Activated naive CD4-positive, alpha-beta T cell (primary cell): ENCODE data around the gene KRT13.

ENCODE experiments used
- DNase-seq, 4 experiments: peaks; one replicate each; lab custom pipeline; 2025; lab: John Stamatoyannopoulos, UW

The KRT13 gene

DNA sequence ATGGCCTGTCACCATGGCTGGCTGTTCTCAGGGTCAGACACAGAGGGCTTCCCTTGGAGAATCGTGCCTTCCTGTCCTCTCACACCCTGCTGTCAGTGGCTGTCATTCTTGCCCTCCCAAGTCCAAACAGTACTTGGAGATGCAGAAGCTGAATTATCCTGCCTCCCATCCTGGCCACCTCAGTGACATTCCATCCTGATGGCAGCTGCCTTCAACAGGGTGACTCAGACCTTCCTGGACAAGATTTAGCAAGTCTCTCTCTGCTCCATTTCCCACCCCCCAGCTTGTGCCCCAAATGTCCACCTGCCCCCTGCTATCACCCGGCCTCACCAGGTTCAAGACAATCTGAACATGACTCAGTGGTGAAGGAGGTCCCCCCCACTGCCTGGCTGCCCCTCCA lies 10.9 kb downstream of the KRT13 start:
- no peak for DNase-seq

DNA sequence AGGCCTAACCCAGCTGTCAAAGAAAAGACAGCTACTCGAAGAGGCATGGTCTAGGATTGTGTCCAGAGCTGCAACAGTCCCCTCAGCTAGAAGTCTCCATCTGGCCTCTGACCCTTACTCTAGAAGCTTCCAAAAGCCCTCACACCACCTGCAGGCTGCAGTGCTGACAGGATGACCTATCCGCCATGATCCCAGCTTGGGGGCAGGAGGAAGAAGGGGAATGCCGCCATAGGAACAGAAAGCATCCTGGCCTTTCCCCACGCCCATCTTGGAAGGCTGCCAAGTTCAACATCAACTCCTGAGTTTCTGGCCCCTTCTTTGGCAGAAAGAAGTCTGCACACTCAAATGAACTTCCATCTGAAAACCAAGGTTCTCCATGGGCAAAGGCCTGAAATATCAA lies 12.6 kb downstream of the KRT13 start:
- no peak for DNase-seq

DNA sequence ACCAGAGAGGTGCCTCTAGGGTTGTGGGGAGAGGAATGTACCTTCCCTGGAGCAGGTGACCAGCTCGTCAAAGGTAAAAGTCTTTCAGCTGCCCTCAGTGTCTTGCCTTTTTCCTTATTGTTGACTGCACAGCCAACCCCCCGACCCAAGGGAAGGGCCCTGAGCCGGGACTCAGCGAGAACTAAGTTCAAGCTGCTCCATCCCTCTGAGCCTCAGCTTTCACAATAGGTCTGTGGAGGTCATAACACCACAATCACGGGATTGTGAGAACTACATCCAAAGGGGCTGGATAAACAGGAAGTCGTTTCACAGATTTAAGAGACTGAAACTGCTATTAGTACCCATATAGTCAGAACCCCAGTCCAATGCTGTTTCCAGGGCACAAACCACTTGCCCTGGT lies 13.1 kb downstream of the KRT13 start:
- DNase-seq = no peak

- DNase-seq = no peak
Measured at GRCh38 chr17:41491476-41491875, 13.9 kb downstream of the KRT13 start.

GRCh38 chr17:41490000-41490990 lies 15.1 kb downstream of the KRT13 start:
- no peak for DNase-seq

DNA sequence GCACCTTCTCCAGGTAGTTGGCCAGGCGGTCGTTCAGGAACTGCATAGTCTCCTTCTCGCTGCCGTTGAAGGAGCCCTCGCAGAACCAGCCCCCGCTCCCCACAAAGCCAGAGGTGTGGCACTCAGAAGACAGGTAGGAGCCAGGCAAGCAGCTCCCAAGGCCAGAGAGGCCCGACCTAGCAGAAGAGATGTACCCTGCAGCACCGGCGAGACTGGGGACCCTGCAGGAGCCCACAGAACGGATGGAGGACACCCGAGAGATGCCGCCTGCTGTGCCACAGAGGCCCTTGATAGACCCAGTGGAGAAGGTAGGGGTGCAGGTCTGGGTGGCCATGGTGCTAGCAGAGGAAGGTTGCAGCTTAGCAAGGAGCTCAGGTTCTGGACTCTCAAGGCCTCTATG lies 15.9 kb downstream of the KRT13 start, which contains the start of gene KRT36:
TSS of gene KRT36 (minus strand) at position 380 of the 400 bp plus-strand sequence. CDS start at position 334, 46 bp downstream.
- no peak for DNase-seq

DNA sequence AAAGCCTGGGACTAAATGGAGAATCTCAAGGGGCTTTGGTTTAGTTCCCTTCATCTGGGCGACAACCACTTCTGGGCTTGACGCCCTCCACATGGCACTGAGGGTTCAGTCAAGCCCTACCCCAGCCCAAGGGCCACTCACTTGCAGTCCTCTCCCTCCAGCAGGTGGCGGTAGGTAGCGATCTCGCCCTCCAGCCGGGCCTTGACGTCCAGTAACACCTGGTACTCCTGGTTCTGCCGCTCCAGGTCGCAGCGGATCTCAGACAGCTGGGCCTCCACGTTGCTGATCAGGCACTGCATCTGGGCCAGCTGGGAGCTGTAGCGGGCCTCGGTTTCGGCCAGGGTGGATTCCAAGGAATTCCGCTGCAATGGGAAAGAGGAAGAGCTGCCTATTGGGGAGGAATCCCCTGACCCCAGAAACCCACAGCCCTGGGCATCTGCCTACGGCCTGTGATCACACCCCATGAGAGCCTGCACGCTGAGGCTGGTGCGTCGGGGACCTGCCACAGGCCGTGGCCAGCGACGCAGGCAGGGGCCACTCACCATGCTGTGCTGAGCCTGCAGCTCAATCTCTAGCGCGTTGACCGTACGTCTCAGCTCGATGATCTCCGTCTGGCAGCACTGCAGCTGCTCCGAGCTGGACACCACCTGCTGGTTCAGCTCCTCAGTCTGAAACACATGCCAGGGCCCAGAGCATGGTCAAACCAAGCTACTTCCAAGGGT lies 18.4 kb downstream of the KRT13 start:
- DNase-seq = peak in 1 of 4 experiments; percentile 14

- DNase-seq = no peak
Measured at GRCh38 chr17:41486316-41486715, 19.1 kb downstream of the KRT13 start.

- no peak for DNase-seq
Measured at GRCh38 chr17:41484920-41485904, 20.2 kb downstream of the KRT13 start.

GRCh38 chr17:41483991-41484826 lies 21.2 kb downstream of the KRT13 start:
- no peak for DNase-seq

GRCh38 chr17:41483531-41483930 lies 21.9 kb downstream of the KRT13 start:
- no peak for DNase-seq

DNA sequence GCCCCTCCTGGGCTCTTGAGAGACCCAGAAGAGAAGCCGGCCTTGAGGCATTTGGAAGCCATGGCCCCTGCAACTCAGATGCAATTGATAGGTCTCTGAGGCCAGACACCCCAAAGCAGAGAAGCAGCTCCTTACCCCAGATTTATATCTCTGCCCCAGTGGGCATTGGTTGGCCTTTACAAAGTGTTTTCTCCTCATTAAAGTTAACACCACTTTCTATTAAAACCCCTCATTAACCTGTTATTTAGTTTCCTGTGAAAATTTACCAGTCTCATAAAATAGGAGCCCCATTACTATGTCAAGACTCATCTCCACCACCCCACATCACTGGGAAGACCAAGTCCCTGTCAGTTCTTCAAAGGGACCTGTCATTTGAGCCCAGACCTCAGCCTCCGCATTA lies 24.4 kb downstream of the KRT13 start, which contains the start of gene KRT35:
TSS of gene KRT35 (minus strand) at position 116 of the 400 bp plus-strand sequence. CDS start at position 62, 54 bp downstream.
- no peak for DNase-seq

- no peak for DNase-seq
Measured at GRCh38 chr17:41480581-41480980, 24.8 kb downstream of the KRT13 start.

- no peak for DNase-seq
Measured at GRCh38 chr17:41480136-41480535, 25.3 kb downstream of the KRT13 start.

GRCh38 chr17:41478237-41478636 lies 27.2 kb downstream of the KRT13 start:
- no peak for DNase-seq

DNA sequence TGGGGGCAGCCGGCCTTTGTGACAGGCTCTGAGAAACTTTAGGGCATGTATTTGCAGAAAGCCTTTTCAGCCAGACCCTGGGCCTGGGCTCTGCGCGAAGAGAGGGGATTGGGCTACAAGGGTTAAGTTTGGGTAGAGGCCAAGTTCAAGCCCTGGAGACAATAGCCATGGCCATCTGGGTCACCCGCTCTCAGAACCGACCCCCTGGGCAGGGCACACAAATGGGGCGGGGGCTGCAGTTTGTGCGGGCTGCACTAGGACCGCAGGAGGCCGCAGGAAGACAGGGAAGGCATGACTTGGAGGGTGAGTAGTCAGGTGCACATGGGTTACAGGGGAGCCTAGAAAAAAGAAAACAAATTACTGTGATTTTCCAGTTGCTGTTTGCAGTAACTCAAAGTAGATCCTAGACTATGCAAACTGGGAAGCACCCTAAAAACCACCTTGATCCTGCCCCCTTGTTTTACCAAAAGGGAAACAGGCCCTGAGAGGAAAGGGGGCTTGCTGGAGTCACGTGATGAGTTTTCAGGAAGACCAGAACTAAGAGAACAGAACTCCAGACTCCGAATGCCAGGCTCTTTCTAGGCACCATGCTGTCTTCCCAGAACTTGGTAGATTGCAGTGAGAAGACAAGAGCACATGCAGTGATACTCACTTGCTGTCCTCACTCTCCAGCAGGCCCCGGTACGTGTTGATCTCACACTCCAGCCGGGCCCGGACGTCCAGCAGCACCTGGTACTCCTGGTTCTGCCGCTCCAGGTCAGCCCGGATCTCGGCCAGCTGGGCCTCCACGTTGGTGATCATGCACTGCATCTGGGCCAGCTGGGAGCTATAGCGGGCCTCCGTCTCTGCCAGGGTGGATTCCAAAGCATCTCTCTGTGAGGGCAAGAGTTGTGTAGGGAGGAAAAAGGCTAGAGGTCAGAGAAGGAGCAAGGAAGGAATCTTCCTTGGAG lies 28.3 kb downstream of the KRT13 start:
- no peak for DNase-seq

DNA sequence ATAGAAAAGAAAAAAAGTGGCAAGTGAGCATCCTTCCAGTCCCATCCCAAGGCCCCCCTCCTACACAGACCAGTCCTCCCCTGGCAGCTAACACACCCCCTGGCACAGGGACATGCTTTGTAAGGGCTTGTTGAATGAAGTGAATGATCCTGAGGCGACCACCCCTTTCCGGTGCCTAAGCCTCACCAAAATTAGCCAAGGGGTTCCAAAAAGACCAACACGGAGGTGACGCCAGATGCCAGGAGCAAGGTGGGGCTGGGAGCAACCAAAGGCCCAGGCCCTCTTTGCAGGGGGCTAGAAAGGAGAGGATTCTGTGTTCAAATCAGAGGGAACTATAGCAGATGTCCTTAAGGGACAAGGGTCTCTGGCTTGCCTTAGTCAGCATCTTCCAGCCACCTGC lies 30.0 kb downstream of the KRT13 start:
- DNase-seq = no peak

GRCh38 chr17:41474863-41475262 lies 30.5 kb downstream of the KRT13 start:
- DNase-seq = no peak

DNA sequence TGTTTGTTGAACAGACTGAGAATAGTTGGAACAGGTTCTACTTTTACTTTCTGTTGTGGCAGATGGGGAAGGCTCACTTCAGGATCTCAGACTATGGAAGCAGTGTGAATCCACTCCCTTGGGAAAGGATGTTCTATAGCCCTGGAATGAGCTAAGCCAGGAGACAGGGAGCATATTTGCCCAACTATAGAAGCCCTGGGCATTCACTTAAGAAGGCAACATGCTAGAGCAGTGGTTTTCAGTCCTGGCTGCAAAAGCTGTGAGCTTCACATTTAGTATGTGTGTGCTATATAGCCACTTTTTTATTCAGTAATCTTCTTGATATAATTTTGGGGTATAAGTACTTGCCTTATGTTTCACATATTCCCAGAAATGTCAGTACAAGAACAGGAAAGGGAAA lies 37.1 kb downstream of the KRT13 start:
- DNase-seq = no peak

- no peak for DNase-seq
Measured at GRCh38 chr17:41467561-41467960, 37.9 kb downstream of the KRT13 start.
